Upper lobe of left lung (tissue), 4 donors: ENCODE measurements around the gene MAP4K4.

Experiments
- POLR2A ChIP-seq, 4 donors: fragments of 450-650 bp; IDR thresholded peaks; one replicate each; pipeline ENCODE4 v1.5.1; 2016 to 2017; ENCODE audit warnings: antibody characterized with exemption in 4 of 4, mild to moderate bottlenecking in 2 of 4
- TF ChIP-seq, protein P1 (sequence below), 6 experiments: fragments of 450-650 bp in 4 of 6; fragments of 200-600 bp in 2 of 6; sonication (generic) in 2 of 6; IDR thresholded peaks; one replicate each; pipeline ENCODE4 v1.5.1; 2016 to 2019; ENCODE audit warnings: antibody characterized with exemption in 6 of 6

DNA sequence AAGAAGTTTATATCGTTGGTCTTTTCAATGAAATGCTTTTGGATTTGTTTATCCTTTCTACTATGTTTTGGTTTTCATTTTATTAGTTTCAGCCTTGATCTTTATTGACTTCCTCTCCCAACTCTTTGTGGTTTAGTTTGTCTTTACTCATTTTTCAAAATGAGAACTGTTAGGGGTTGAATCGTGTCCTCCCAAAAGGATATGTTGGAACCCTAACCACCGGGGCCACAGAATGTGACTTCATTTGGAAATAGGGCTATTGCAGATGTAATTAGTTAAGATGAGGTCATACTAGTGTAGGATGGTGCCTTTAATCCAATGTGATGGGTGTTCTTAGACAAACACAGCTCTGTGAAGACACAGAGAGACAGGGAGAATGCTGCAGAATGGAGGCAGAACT, 233.9 kb downstream of the MAP4K4 start:
- TF ChIP-seq, protein P1, sequence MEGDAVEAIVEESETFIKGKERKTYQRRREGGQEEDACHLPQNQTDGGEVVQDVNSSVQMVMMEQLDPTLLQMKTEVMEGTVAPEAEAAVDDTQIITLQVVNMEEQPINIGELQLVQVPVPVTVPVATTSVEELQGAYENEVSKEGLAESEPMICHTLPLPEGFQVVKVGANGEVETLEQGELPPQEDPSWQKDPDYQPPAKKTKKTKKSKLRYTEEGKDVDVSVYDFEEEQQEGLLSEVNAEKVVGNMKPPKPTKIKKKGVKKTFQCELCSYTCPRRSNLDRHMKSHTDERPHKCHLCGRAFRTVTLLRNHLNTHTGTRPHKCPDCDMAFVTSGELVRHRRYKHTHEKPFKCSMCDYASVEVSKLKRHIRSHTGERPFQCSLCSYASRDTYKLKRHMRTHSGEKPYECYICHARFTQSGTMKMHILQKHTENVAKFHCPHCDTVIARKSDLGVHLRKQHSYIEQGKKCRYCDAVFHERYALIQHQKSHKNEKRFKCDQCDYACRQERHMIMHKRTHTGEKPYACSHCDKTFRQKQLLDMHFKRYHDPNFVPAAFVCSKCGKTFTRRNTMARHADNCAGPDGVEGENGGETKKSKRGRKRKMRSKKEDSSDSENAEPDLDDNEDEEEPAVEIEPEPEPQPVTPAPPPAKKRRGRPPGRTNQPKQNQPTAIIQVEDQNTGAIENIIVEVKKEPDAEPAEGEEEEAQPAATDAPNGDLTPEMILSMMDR (IDR thresholded peaks at IDR 0.05), result no peak
- no peak for TF ChIP-seq POLR2A (IDR thresholded peaks at IDR 0.05)
